Measurements from ENCODE around the gene ANLN. TPM values are rescaled to one million over a fixed set of nuclear protein-coding genes. Genes with fewer than 3 reads are reported as not detected.
"Not testable (repeated sequence)": the region's sequence is repeated elsewhere in the genome, so short reads cannot be mapped to it uniquely, and the experiment has no call there.

ANLN gene
- total and polyA plus RNA-seq, 2 donors: 3.1 to 28.8 TPM

DNA sequence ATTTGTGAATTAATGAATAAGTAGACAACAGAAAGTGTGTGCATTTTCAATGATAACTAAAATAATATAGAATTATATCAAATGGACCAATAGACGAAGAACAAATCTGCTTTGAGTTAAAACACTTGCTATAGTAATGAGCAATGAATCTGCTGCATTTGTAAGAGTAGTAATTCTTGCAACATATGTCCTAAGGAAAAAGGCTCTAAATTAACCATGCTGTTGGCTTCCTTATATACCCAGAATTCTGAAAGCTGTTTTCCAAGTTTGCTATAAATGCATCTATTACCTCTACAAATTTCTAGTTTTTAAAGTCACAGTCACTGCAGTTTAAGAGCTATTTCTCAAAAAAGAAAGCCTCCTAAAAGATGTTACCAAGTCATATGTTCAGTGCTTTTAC, 20.5 kb upstream of the ANLN start:
- Histone ChIP-seq H3K4me3 (ENCODE audit: low read length in 2 of 2) (no peak overlapping the region), H3K4me1 (ENCODE audit: control insufficient read depth in 2 of 2, insufficient read depth in 2 of 2, low read length in 2 of 2) (peaks cover 4 to 6% of the 10 kb centered on the region in 2 donors), H3K36me3 (ENCODE audit: control insufficient read depth in 2 of 2, insufficient read depth in 2 of 2, low read length in 1 of 2) (no peaks in the 10 kb centered on the region), H3K27me3 (ENCODE audit: control insufficient read depth in 2 of 2, insufficient read depth in 1 of 2, low read length in 1 of 2) (peaks cover 0 to 17% of the 10 kb centered on the region in 2 donors), H3K27ac (ENCODE audit: low read depth in 1 of 2, low read length in 1 of 2) (no peak overlapping the region), H3K9me3 (ENCODE audit: control insufficient read depth in 2 of 2, insufficient read depth in 1 of 2, low read length in 1 of 2) (no peaks in the 10 kb centered on the region)
- 99% methylated on average over 1 of the region's 1 CpG for WGBS
- DNase-seq (ENCODE audit: low read depth in 6 of 9, low spot score in 9 of 9): no peak

- Histone ChIP-seq H3K36me3 (ENCODE audit: control insufficient read depth in 2 of 2, insufficient read depth in 2 of 2, low read length in 1 of 2) (no peaks in the 10 kb centered on the region), H3K4me3 (ENCODE audit: low read length in 2 of 2) (no peak overlapping the region), H3K27ac (ENCODE audit: low read depth in 1 of 2, low read length in 1 of 2) (no peak overlapping the region), H3K4me1 (ENCODE audit: control insufficient read depth in 2 of 2, insufficient read depth in 2 of 2, low read length in 2 of 2) (peaks cover 4 to 6% of the 10 kb centered on the region in 2 donors), H3K27me3 (ENCODE audit: control insufficient read depth in 2 of 2, insufficient read depth in 1 of 2, low read length in 1 of 2) (peaks cover 0 to 17% of the 10 kb centered on the region in 2 donors), H3K9me3 (ENCODE audit: control insufficient read depth in 2 of 2, insufficient read depth in 1 of 2, low read length in 1 of 2) (no peaks in the 10 kb centered on the region)
- WGBS: 99% methylated on average over 2 of the region's 2 CpGs
- no peak for DNase-seq (ENCODE audit: low read depth in 6 of 9, low spot score in 9 of 9)
Measured at GRCh38 chr7:36370046-36370445, 19.6 kb upstream of the ANLN start.

GRCh38 chr7:36372156-36372555, 17.5 kb upstream of the ANLN start:
- DNase-seq (ENCODE audit: low read depth in 6 of 9, low spot score in 9 of 9): no peak
- H3K4me1 ChIP-seq (ENCODE audit: control insufficient read depth in 2 of 2, insufficient read depth in 2 of 2, low read length in 2 of 2): peaks cover 4 to 6% of the 10 kb centered on the region in 2 donors
- H3K9me3 ChIP-seq (ENCODE audit: control insufficient read depth in 2 of 2, insufficient read depth in 1 of 2, low read length in 1 of 2): no peaks in the 10 kb centered on the region
- WGBS: 90% methylated on average over 4 of the region's 4 CpGs
- no peak overlapping the region for H3K4me3 ChIP-seq (ENCODE audit: low read length in 2 of 2)
- no peak overlapping the region for H3K27ac ChIP-seq (ENCODE audit: low read depth in 1 of 2, low read length in 1 of 2)
- H3K36me3 ChIP-seq (ENCODE audit: control insufficient read depth in 2 of 2, insufficient read depth in 2 of 2, low read length in 1 of 2): no peaks in the 10 kb centered on the region
- H3K27me3 ChIP-seq (ENCODE audit: control insufficient read depth in 2 of 2, insufficient read depth in 1 of 2, low read length in 1 of 2): no peaks in the 10 kb centered on the region

GRCh38 chr7:36378555-36378954, 11.1 kb upstream of the ANLN start:
- not testable (repeated sequence) for H3K4me3 ChIP-seq (ENCODE audit: low read length in 2 of 2); H3K36me3 ChIP-seq (ENCODE audit: control insufficient read depth in 2 of 2, insufficient read depth in 2 of 2, low read length in 1 of 2); DNase-seq (ENCODE audit: low read depth in 6 of 9, low spot score in 9 of 9); H3K9me3 ChIP-seq (ENCODE audit: control insufficient read depth in 2 of 2, insufficient read depth in 1 of 2, low read length in 1 of 2); H3K27me3 ChIP-seq (ENCODE audit: control insufficient read depth in 2 of 2, insufficient read depth in 1 of 2, low read length in 1 of 2); H3K27ac ChIP-seq (ENCODE audit: low read depth in 1 of 2, low read length in 1 of 2); H3K4me1 ChIP-seq (ENCODE audit: control insufficient read depth in 2 of 2, insufficient read depth in 2 of 2, low read length in 2 of 2)
- 88% methylated on average over 7 of the region's 7 CpGs for WGBS

DNA sequence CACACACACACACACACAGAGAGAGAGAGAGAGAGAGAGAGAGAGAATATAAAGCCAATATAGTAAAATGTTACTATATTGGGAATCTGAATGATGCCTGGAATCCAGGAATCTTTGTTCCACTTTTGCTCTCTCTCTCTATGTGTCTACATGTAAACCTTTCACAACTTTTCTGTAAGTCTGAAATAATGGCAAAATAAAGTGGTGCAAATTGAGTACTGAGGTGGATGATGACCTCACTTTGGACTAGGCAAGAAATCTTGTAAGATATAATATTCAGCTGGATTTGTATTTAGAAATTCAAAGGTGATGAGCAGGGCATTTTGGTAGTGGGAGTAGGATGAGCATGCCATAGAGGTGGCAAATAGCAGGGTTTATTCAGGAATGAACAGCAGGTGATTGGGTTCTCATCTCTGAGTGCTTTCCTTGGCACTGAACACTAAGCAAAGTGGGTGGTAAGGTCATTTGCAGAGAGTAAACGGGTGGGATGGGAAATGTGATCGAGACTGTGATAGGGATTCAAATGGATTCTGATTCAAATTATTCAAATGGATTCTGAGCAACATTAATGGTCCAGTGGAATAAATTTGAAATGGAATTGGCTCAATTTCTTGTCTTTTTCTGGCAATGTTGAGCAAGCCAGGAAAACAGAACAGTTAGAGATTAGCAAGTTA, 9.7 kb upstream of the ANLN start:
- Histone ChIP-seq H3K4me1 (ENCODE audit: control insufficient read depth in 2 of 2, insufficient read depth in 2 of 2, low read length in 2 of 2) (peaks cover 0 to 2% of the 10 kb centered on the region in 2 donors), H3K4me3 (ENCODE audit: low read length in 2 of 2) (no peak overlapping the region), H3K27ac (ENCODE audit: low read depth in 1 of 2, low read length in 1 of 2) (no peak overlapping the region), H3K36me3 (ENCODE audit: control insufficient read depth in 2 of 2, insufficient read depth in 2 of 2, low read length in 1 of 2) (no peaks in the 10 kb centered on the region), H3K27me3 (ENCODE audit: control insufficient read depth in 2 of 2, insufficient read depth in 1 of 2, low read length in 1 of 2) (no peaks in the 10 kb centered on the region), H3K9me3 (ENCODE audit: control insufficient read depth in 2 of 2, insufficient read depth in 1 of 2, low read length in 1 of 2) (peaks cover 0 to 7% of the 10 kb centered on the region in 2 donors)
- WGBS: 99% methylated on average over 2 of the region's 2 CpGs
- DNase-seq (ENCODE audit: low read depth in 6 of 9, low spot score in 9 of 9): no peak

DNA sequence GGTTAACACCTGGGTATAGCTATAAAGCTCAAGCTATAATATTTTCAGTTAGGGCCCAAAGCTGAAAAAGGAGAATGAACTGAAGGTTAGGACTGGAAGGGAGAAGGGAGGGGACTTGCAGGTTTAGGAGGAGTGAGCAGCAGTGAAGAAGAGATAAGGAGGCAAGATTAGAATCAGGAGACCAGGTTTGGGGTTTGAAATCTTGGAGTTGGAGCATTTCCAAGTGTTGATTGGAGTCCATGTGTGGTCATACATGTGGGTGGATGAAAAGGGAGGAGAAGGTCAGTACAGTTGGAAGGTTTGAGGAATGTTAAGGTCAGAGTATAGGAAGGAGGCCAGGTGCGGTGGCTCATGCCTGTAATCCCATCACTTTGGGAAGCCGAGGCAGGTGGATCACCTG, 8.6 kb upstream of the ANLN start:
- DNase-seq (ENCODE audit: low read depth in 6 of 9, low spot score in 9 of 9): no peak
- Histone ChIP-seq H3K9me3 (ENCODE audit: control insufficient read depth in 2 of 2, insufficient read depth in 1 of 2, low read length in 1 of 2) (peaks cover 0 to 7% of the 10 kb centered on the region in 2 donors), H3K4me3 (ENCODE audit: low read length in 2 of 2) (no peak overlapping the region), H3K27me3 (ENCODE audit: control insufficient read depth in 2 of 2, insufficient read depth in 1 of 2, low read length in 1 of 2) (no peaks in the 10 kb centered on the region), H3K36me3 (ENCODE audit: control insufficient read depth in 2 of 2, insufficient read depth in 2 of 2, low read length in 1 of 2) (no peaks in the 10 kb centered on the region), H3K27ac (ENCODE audit: low read depth in 1 of 2, low read length in 1 of 2) (no peak overlapping the region), H3K4me1 (ENCODE audit: control insufficient read depth in 2 of 2, insufficient read depth in 2 of 2, low read length in 2 of 2) (peaks cover 0 to 2% of the 10 kb centered on the region in 2 donors)
- WGBS: 99% methylated on average over 2 of the region's 2 CpGs

DNA sequence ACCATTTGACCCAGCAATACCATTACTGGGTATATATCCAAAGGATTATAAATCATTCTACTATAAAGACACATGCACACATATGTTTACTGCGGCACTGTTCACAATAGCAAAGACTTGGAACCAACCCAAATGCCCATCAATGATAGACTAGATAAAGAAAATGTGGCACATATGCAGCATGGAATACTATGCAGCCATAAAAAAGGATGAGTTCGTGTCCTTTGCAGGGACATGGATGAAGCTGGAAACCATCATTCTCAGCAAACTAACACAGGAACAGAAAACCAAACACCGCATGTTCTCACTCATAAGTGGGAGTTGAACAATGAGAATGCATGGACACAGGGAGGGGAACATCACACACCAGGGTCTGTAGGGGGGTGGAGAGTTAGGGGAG, 6.4 kb upstream of the ANLN start:
- not testable (repeated sequence) for DNase-seq (ENCODE audit: low read depth in 6 of 9, low spot score in 9 of 9); H3K9me3 ChIP-seq (ENCODE audit: control insufficient read depth in 2 of 2, insufficient read depth in 1 of 2, low read length in 1 of 2); H3K4me3 ChIP-seq (ENCODE audit: low read length in 2 of 2); H3K36me3 ChIP-seq (ENCODE audit: control insufficient read depth in 2 of 2, insufficient read depth in 2 of 2, low read length in 1 of 2); H3K4me1 ChIP-seq (ENCODE audit: control insufficient read depth in 2 of 2, insufficient read depth in 2 of 2, low read length in 2 of 2); H3K27me3 ChIP-seq (ENCODE audit: control insufficient read depth in 2 of 2, insufficient read depth in 1 of 2, low read length in 1 of 2); H3K27ac ChIP-seq (ENCODE audit: low read depth in 1 of 2, low read length in 1 of 2)
- WGBS: 95% methylated on average over 3 of the region's 3 CpGs

- H3K27me3 ChIP-seq (ENCODE audit: control insufficient read depth in 2 of 2, insufficient read depth in 1 of 2, low read length in 1 of 2); H3K36me3 ChIP-seq (ENCODE audit: control insufficient read depth in 2 of 2, insufficient read depth in 2 of 2, low read length in 1 of 2); H3K27ac ChIP-seq (ENCODE audit: low read depth in 1 of 2, low read length in 1 of 2); DNase-seq (ENCODE audit: low read depth in 6 of 9, low spot score in 9 of 9); H3K9me3 ChIP-seq (ENCODE audit: control insufficient read depth in 2 of 2, insufficient read depth in 1 of 2, low read length in 1 of 2); H3K4me1 ChIP-seq (ENCODE audit: control insufficient read depth in 2 of 2, insufficient read depth in 2 of 2, low read length in 2 of 2); H3K4me3 ChIP-seq (ENCODE audit: low read length in 2 of 2): not testable (repeated sequence)
- 97% methylated on average over 3 of the region's 3 CpGs for WGBS
Measured at GRCh38 chr7:36385646-36386045, 4.0 kb upstream of the ANLN start.

GRCh38 chr7:36387435-36388231, 2.0 kb upstream of the ANLN start:
- peaks cover 7 to 9% of the 10 kb centered on the region in 2 donors for H3K4me1 ChIP-seq (ENCODE audit: control insufficient read depth in 2 of 2, insufficient read depth in 2 of 2, low read length in 2 of 2)
- no peaks in the 10 kb centered on the region for H3K9me3 ChIP-seq (ENCODE audit: control insufficient read depth in 2 of 2, insufficient read depth in 1 of 2, low read length in 1 of 2)
- H3K27me3 ChIP-seq (ENCODE audit: control insufficient read depth in 2 of 2, insufficient read depth in 1 of 2, low read length in 1 of 2): no peaks in the 10 kb centered on the region
- peaks cover 0 to 3% of the 10 kb centered on the region in 2 donors for H3K36me3 ChIP-seq (ENCODE audit: control insufficient read depth in 2 of 2, insufficient read depth in 2 of 2, low read length in 1 of 2)
- no peak overlapping the region for H3K27ac ChIP-seq (ENCODE audit: low read depth in 1 of 2, low read length in 1 of 2)
- H3K4me3 ChIP-seq (ENCODE audit: low read length in 2 of 2): no peak overlapping the region
- WGBS: 93% methylated on average over 7 of the region's 7 CpGs
- no peak for DNase-seq (ENCODE audit: low read depth in 6 of 9, low spot score in 9 of 9)
